D721Med (cell line): ENCODE measurements around the gene THSD4.

ENCODE experiments used
- DNase-seq: peaks from one replicate; pipeline ENCODE4 v3.0.0; 2011; ENCODE audit warnings: low spot score; ENCODE audit not compliant: insufficient read length
- FAIRE-seq: peaks from 2 replicates; lab custom pipeline; 2011; peaks lifted over from hg19 to GRCh38; lab: Jason Lieb, UNC
- CTCF ChIP-seq: IDR thresholded peaks from 2 replicates; pipeline ENCODE4 v1.5.1; 2012; ENCODE audit warnings: mild to moderate bottlenecking, control low read depth; ENCODE audit not compliant: insufficient read depth; ENCODE audit errors: missing control alignments

The THSD4 gene

GRCh38 chr15:71728881-71729280 is 613.6 kb downstream of the THSD4 start:
- TF ChIP-seq CTCF = no peak
- DNase-seq = no peak
- FAIRE-seq = no peak

GRCh38 chr15:71729319-71729718 is 614.0 kb downstream of the THSD4 start:
- FAIRE-seq = no peak
- DNase-seq = no peak
- no peak for TF ChIP-seq CTCF

GRCh38 chr15:71730277-71731144 is 615.2 kb downstream of the THSD4 start:
- FAIRE-seq (peak; percentile 86), DNase-seq (peak; percentile 38)
- peak; percentile 85 for TF ChIP-seq CTCF

- TF ChIP-seq CTCF = no peak
- DNase-seq (no peak), FAIRE-seq (no peak)
Measured at GRCh38 chr15:71732636-71733035, 617.4 kb downstream of the THSD4 start.

GRCh38 chr15:71733122-71733521 is 617.9 kb downstream of the THSD4 start:
- no peak for DNase-seq
- FAIRE-seq = no peak
- TF ChIP-seq CTCF = no peak

- TF ChIP-seq CTCF = no peak
- FAIRE-seq (no peak), DNase-seq (no peak)
Measured at GRCh38 chr15:71734709-71735384, 619.6 kb downstream of the THSD4 start.

GRCh38 chr15:71735385-71735757 is 620.1 kb downstream of the THSD4 start:
- no peak for TF ChIP-seq CTCF
- no peak for DNase-seq
- no peak for FAIRE-seq
